DOHH2 (cell line): ENCODE results near the gene RSBN1L.

Experiments
- H3F3A ChIP-seq: fragments of 200-600 bp; sonication (generic), shearing (Covaris generic); 2 replicates; pipeline ENCODE4 v1.6.0; 2016; ENCODE audit warnings: antibody characterized with exemption, mild to moderate bottlenecking; ENCODE audit not compliant: control insufficient read depth, insufficient read depth
- H3K27ac ChIP-seq: fragments of 200-600 bp; sonication (generic); 2 replicates; pipeline ENCODE4 v1.5.1; 2014; ENCODE audit warnings: low read depth, mild to moderate bottlenecking, low read length, moderate library complexity
- H3K27me3 ChIP-seq: fragments of 200-600 bp; sonication (generic); 2 replicates; pipeline ENCODE4 v1.6.1; 2014; ENCODE audit warnings: mild to moderate bottlenecking, low read length, mixed read lengths; ENCODE audit not compliant: control insufficient read depth
- H3K36me3 ChIP-seq: fragments of 200-600 bp; sonication (generic); 2 replicates; pipeline ENCODE4 v1.6.1; 2014; ENCODE audit warnings: mild to moderate bottlenecking, low read length, moderate library complexity, mixed read lengths; ENCODE audit not compliant: control insufficient read depth
- H3K4me1 ChIP-seq: fragments of 200-600 bp; sonication (generic); 2 replicates; pipeline ENCODE4 v1.6.1; 2014; ENCODE audit warnings: mild to moderate bottlenecking, low read length, mixed read lengths; ENCODE audit not compliant: control insufficient read depth
- H3K4me2 ChIP-seq: fragments of 200-600 bp; sonication (generic); 2 replicates; pipeline ENCODE4 v1.6.0; 2014; ENCODE audit warnings: mild to moderate bottlenecking, low read length, moderate library complexity
- H3K4me3 ChIP-seq: fragments of 200-600 bp; sonication (generic); 2 replicates; pipeline ENCODE4 v1.5.1; 2014; ENCODE audit warnings: mild to moderate bottlenecking, low read length, mixed read lengths
- H3K79me2 ChIP-seq: fragments of 200-600 bp; sonication (generic); 2 replicates; pipeline ENCODE4 v1.6.1; 2014; ENCODE audit warnings: mild to moderate bottlenecking, low read length, mixed read lengths; ENCODE audit not compliant: control insufficient read depth
- H3K9me2 ChIP-seq: fragments of 200-600 bp; sonication (generic); replicated peaks from 2 replicates; pipeline ENCODE4 v1.6.1; 2014; ENCODE audit warnings: mild to moderate bottlenecking, low read length, mixed read lengths; ENCODE audit not compliant: control insufficient read depth
- H3K9me3 ChIP-seq: fragments of 200-600 bp; sonication (generic); 2 replicates; pipeline ENCODE4 v1.6.1; 2014; ENCODE audit warnings: antibody characterized with exemption, low read length, mixed read lengths; ENCODE audit not compliant: control insufficient read depth, insufficient read depth
- H4K20me1 ChIP-seq: fragments of 200-600 bp; sonication (generic); 2 replicates; pipeline ENCODE4 v1.6.0; 2014; ENCODE audit warnings: low read depth, mild to moderate bottlenecking, antibody characterized with exemption, low read length, moderate library complexity; ENCODE audit not compliant: control insufficient read depth, insufficient read depth
- EZH2phosphoT487 ChIP-seq: fragments of 200-600 bp; sonication (generic); IDR thresholded peaks from 2 replicates; pipeline ENCODE4 v1.6.1; 2017; ENCODE audit warnings: borderline replicate concordance, mild to moderate bottlenecking, antibody characterized with exemption, low read length, moderate library complexity, mixed read lengths
- TF ChIP-seq, protein P1 (sequence below): fragments of 200-600 bp; sonication (generic); IDR thresholded peaks from one replicate; pipeline ENCODE4 v1.5.1; 2014; ENCODE audit warnings: antibody characterized with exemption, mild to moderate bottlenecking, low read depth, low read length; ENCODE audit not compliant: poor library complexity, severe bottlenecking

Gene RSBN1L

DNA sequence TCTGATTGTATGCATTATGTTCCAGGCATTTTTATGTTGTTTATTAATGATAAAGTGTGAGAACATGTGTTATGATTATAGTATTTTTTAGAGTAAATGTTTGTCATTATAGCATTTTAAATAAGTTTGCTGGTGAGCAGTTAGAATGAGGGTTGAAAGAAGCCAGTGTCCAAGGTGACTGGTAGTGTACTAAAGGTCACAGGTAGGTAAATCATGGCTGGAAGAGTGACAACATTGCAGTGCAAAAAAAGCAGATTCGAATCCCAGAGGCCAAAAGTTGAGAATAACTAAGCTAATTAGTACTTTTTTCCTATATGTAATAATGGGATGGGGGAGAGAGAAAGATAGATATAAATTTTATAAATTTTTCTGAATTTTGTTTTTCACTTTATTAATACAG lies 44.0 kb downstream of the RSBN1L start:
- H3F3A ChIP-seq, result peaks cover 3% of the 10 kb centered on the region; the same call in 1 of the 2 replicates
- no peaks in the 10 kb centered on the region for H3K9me3 ChIP-seq
- H3K27ac ChIP-seq, result no peak overlapping the region
- H4K20me1 ChIP-seq, result no peaks in the 10 kb centered on the region
- H3K27me3 ChIP-seq, result no peaks in the 10 kb centered on the region
- peaks cover 30% of the 10 kb centered on the region for H3K79me2 ChIP-seq
- TF ChIP-seq EZH2phosphoT487, result no peak
- TF ChIP-seq, protein P1, sequence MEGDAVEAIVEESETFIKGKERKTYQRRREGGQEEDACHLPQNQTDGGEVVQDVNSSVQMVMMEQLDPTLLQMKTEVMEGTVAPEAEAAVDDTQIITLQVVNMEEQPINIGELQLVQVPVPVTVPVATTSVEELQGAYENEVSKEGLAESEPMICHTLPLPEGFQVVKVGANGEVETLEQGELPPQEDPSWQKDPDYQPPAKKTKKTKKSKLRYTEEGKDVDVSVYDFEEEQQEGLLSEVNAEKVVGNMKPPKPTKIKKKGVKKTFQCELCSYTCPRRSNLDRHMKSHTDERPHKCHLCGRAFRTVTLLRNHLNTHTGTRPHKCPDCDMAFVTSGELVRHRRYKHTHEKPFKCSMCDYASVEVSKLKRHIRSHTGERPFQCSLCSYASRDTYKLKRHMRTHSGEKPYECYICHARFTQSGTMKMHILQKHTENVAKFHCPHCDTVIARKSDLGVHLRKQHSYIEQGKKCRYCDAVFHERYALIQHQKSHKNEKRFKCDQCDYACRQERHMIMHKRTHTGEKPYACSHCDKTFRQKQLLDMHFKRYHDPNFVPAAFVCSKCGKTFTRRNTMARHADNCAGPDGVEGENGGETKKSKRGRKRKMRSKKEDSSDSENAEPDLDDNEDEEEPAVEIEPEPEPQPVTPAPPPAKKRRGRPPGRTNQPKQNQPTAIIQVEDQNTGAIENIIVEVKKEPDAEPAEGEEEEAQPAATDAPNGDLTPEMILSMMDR, result no peak
- H3K36me3 ChIP-seq, result peaks cover 37% of the 10 kb centered on the region
- H3K4me3 ChIP-seq, result no peak overlapping the region
- no peaks in the 10 kb centered on the region for H3K4me1 ChIP-seq
- H3K4me2 ChIP-seq, result no peak overlapping the region
- H3K9me2 ChIP-seq, result no peaks in the 10 kb centered on the region

GRCh38 chr7:77743518-77743917 lies 47.3 kb downstream of the RSBN1L start:
- Histone ChIP-seq H3K27me3 (no peaks in the 10 kb centered on the region), H3K9me3 (no peaks in the 10 kb centered on the region), H4K20me1 (no peaks in the 10 kb centered on the region), H3K27ac (no peak overlapping the region), H3K4me3 (no peak overlapping the region), H3F3A (no peaks in the 10 kb centered on the region), H3K4me1 (no peaks in the 10 kb centered on the region), H3K79me2 (peaks cover 26% of the 10 kb centered on the region), H3K4me2 (no peak overlapping the region), H3K9me2 (no peaks in the 10 kb centered on the region), H3K36me3 (peaks cover 13% of the 10 kb centered on the region)
- TF ChIP-seq, protein P1, result no peak
- no peak for TF ChIP-seq EZH2phosphoT487

DNA sequence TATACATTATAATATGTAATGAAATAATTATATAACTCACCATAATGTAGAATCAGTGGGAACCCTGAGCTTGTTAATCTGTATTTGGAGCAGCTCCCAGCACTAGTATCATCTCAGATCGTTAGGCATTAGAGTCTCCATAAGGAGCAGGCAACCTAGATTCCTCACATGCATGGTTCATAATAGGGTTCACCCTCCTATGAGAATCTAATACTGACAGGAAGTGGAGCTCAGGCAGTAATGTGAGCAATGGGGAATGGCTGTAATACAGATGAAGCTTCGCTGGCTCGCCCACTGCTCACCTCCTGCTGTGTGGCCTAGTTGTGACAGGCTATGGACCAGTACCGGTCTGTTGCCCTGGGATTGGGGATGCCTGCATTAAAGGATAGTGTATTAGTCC lies 49.5 kb downstream of the RSBN1L start:
- Histone ChIP-seq H3K27ac (no peak overlapping the region), H4K20me1 (no peaks in the 10 kb centered on the region), H3K4me2 (no peak overlapping the region), H3K4me1 (no peaks in the 10 kb centered on the region), H3K9me3 (no peaks in the 10 kb centered on the region), H3K4me3 (no peak overlapping the region), H3K79me2 (peaks cover 32% of the 10 kb centered on the region), H3F3A (peaks cover 2% of the 10 kb centered on the region; the same call in 1 of the 2 replicates), H3K9me2 (no peaks in the 10 kb centered on the region), H3K36me3 (peaks cover 24% of the 10 kb centered on the region), H3K27me3 (no peaks in the 10 kb centered on the region)
- TF ChIP-seq EZH2phosphoT487, result no peak
- TF ChIP-seq, protein P1, result no peak

GRCh38 chr7:77746164-77746823 lies 50.0 kb downstream of the RSBN1L start:
- Histone ChIP-seq H3K79me2 (peaks cover 35% of the 10 kb centered on the region), H3K4me2 (no peak overlapping the region), H3K9me3 (no peaks in the 10 kb centered on the region), H3K36me3 (peaks cover 26% of the 10 kb centered on the region), H3K4me1 (no peaks in the 10 kb centered on the region), H3K27ac (no peak overlapping the region), H3K27me3 (no peaks in the 10 kb centered on the region), H3K4me3 (no peak overlapping the region), H3K9me2 (no peaks in the 10 kb centered on the region), H3F3A (peaks cover 2% of the 10 kb centered on the region; the same call in 1 of the 2 replicates), H4K20me1 (no peaks in the 10 kb centered on the region)
- TF ChIP-seq, protein P1, result no peak
- no peak for TF ChIP-seq EZH2phosphoT487
